Liver (tissue), 3 donors: Measurements from ENCODE around the gene FOXN3.

Experiments
- CTCF ChIP-seq: fragments of 150-350 bp; IDR thresholded peaks from 2 replicates; pipeline ENCODE4 v1.5.1; 2017; ENCODE audit warnings: improper control_type of control experiment, low read depth, low read length; ENCODE audit not compliant: missing input control
- EGR1 ChIP-seq, 2 donors: IDR thresholded peaks; 2 replicates each; pipeline ENCODE4 v1.6.1; 2016 to 2018; ENCODE audit warnings: antibody characterized with exemption in 2 of 2, low read depth in 2 of 2
- REST ChIP-seq: IDR thresholded peaks from 2 replicates; pipeline ENCODE4 v1.6.1; 2016; ENCODE audit warnings: antibody characterized with exemption, mild to moderate bottlenecking
- RXRA ChIP-seq, 2 donors: IDR thresholded peaks; 2 replicates each; pipeline ENCODE4 v1.6.1; 2017 to 2018; ENCODE audit warnings: antibody characterized with exemption in 2 of 2, mild to moderate bottlenecking in 1 of 2
- TAF1 ChIP-seq: conservative IDR thresholded peaks from 2 replicates; pipeline ENCODE4 v1.6.1; 2016; ENCODE audit warnings: antibody characterized with exemption, mild to moderate bottlenecking
- donor health status: healthy.
- donor health status: healthy.

DNA sequence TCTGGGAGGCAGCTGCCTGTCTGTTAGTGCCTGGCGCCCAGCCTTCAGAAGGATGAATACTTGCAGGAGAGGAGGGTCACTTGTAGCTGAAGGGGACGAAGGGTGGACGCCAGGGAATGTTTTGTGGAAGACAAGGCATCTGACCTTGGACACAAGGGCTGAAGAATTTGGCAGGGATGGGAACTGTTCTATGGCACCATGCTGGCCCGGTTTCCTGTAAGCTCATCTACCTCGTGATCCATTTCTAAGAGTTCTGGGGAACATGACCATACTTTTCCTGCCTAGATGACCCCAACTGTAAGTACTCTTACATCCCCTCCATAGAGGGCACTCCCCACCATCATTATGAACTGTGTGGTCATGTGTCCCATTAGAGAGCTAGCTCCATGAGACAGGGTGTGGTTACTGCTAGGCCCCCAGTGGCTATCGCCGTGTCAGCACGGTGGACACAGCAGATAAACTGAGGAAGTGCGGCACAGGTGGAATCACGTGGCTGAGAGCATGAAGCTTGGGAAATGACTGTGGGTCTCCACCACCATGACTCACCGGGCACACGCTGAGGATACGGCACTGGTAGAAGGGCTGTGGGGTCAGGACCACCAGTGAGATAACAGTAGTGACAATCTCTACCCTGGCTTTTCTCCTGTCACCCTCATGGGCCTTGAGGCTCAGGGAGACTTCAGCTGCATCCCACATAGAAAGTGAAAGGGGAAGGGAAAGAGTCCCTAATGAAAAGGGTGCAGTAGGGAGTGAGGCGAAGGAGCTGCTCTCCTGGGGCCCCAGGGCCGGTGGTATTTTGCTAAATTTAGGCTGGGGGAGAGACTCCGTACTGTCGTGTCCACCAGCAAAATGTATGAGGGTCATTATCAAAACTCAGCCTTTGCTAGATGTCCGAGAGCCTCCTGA is 252.6 kb downstream of the FOXN3 start:
- TF ChIP-seq CTCF (no peak), REST (no peak), TAF1 (no peak), EGR1 (IDR thresholded peaks at IDR 0.05; ENCODE audit: low read depth in 2 of 2) (no peak), RXRA (IDR thresholded peaks at IDR 0.05) (no peak)
